Measurements from ENCODE around the gene VMAC.

The VMAC gene

GRCh38 chr19:5955636-5955935, 50.9 kb downstream of the VMAC start:
- no peak for DNase-seq

- no peak for DNase-seq
Measured at GRCh38 chr19:5956323-5956722, 51.7 kb downstream of the VMAC start.

DNA sequence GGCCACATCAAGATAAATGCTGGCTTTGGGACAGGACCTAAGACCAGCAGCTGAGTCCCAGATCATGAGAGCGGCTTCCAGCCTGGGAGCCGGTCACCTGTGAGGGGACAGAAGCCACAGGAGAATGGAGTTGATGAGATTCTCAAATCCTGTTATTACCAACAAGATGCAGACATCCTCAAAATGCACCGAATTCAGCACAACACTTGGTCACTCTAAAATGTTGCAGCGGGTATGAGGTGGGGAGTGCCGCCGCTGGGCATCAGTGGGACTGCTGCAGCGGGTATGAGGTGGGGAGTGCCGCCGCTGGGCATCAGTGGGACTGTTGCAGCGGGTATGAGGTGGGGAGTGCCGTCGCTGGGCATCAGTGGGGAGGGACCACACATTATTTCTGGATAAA, 52.1 kb downstream of the VMAC start:
- DNase-seq, result no peak

GRCh38 chr19:5957170-5957569, 52.5 kb downstream of the VMAC start:
- DNase-seq, result peak; percentile 70

DNA sequence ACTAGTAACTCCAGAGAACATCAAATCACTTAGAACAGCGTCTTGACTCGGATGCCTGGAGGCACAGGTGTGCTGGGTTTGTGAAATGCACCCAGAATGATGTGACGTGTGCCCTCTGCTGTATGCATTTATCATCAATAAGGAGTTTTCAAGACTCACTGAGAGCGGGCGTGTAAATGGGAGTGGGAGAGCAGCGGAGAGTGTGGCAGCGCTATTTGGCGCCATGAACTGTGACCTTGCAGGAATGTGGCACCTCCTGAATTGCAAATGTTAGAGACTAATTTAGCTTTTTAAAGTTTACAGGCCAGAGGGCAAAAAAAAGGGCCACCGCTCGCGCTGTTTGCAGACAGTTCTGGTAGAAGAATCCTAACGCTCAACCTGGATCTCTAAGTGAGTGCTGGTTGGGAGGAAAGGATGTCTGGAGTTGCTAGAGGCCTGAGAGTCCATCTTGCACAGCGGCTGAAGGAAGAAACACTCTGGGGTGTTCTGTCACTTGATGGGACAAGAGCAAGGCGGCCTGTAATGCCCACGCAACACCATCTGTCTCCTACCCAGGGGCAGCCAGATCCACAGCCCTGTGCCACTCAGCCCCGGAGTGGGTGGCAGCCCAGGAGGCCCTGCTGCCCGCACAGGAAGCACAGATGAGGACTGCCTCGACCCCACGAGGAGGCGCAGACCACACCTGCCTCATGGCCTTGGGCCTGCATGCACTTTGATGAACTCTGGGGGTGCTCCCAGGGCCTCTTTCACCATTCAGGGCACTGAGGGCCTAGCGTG, 53.6 kb downstream of the VMAC start:
- DNase-seq, result no peak

- DNase-seq, result no peak
Measured at GRCh38 chr19:5958851-5959122, 54.1 kb downstream of the VMAC start.

- no peak for DNase-seq
Measured at GRCh38 chr19:5959260-5960004, 54.8 kb downstream of the VMAC start.
